GM21360 (cell line): ENCODE data around the gene SOX3.

Source experiments
- ATAC-seq: cut with Tn5 transposase; IDR thresholded peaks from one replicate; pipeline ENCODE4 v1.9.1; 2021; ENCODE audit warnings: mild to moderate bottlenecking, moderate library complexity; ENCODE audit not compliant: unreplicated experiment

Gene SOX3

DNA sequence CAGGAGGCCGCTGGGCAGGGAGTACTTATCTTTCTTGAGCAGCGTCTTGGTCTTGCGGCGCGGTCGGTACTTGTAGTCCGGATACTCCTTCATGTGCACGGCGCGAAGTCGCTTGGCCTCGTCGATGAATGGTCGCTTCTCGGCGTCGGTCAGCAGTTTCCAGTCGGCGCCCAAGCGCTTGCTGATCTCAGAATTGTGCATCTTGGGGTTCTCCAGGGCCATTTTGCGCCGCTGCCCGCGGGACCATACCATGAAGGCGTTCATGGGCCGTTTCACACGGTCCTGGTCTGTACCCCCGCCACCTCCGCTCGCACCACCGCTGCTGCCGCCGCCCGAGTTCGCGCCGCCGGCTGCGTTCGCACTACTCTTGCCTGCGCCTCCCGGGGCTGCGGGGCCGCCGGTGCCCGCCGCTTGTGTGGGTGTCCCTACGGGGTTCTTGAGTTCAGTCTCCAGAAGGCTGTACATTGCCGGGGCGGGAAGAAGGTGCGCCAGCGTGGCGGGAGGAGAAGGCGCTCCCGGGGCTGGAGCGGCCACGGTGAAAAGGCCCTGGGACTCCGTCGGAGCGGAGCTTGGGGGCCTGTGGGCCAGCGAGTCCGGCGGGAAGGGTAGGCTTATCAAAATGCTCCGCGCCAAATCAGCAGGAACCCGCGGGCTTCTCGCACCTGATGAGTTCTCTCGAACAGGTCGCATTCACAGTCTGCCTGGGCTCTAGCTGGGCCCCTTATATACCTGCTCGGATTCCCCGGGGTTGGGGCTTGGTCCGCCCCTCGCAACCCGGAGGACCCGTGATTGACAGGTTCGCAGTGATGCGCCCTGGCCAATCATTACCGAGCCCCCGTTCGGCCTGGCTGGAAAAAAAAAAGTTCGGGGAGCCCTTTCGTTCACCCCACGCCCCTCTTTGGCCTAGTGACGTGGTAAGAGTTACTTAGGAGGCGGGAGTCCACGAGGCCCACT is at the start of gene SOX3:
Gene SOX3, minus strand, starts transcription at position 699 of the 954 bp plus-strand sequence. Its CDS starts 9 bp downstream, at position 690.
- no peak for ATAC-seq

GRCh38 chrX:140548985-140549384 is 44.1 kb upstream of the SOX3 start:
- ATAC-seq, result no peak

DNA sequence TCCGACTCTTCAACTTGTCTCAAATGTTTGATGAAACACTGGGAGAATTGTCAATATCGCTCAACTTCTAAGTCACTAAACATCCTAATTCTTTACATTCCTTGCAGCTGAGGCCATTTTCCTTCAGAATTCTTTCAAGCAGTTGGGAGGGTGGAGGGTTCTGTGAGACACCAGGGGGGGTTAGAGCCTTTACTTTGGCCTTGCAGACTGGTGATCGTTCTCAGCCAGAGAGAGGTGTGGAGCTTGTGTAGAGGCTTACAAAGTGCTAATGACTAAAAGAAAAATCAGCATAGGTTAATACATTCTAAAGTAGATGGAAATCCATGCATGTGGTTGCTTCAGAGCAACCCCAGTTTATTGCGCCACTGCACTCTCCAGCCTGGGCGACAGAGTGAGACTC is 21.3 kb upstream of the SOX3 start:
- ATAC-seq, result no peak

- no peak for ATAC-seq
Measured at GRCh38 chrX:140525448-140525847, 20.6 kb upstream of the SOX3 start.

- ATAC-seq, result no peak
Measured at GRCh38 chrX:140524556-140524955, 19.7 kb upstream of the SOX3 start.

- no peak for ATAC-seq
Measured at GRCh38 chrX:140521393-140521792, 16.5 kb upstream of the SOX3 start.

DNA sequence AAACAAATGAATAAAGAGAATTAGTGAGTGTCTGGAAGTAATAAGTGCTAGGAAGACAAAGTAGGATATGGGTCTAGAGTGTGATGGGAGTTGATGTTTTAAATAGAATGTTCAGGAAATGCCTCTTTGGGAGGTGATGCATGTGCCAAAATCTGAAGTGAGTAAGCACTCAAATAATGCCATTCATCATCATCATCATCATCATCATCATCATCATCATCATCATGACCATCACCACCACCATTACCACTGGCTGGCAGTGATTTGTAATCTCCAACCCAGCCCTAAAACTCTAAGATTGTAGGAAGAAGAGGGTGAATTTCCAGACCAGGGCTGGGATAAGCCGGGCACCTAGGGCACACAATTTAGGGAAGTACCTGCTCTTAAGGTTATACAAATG is 9.7 kb upstream of the SOX3 start:
- no peak for ATAC-seq

DNA sequence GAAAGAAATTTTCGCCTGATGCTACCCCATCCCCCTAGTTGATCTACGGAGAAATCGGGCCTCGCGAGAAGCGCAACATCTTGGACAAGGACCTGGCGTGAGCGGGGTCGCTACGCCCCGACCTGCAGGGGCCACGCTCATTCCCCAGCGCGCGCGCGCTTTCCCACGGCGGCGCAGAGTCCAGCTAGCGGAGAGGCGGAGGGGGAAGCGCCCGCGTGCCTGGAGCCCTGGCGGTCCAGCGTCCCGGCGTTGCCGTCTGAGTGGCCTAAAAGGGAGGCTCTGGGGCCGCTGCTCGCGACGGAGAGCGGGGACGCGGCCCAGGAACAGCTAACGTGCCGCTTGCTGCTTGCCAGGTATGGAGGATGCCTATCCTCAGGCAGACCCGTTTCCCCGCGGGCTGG is 6.0 kb upstream of the SOX3 start:
- no peak for ATAC-seq

GRCh38 chrX:140510306-140510676 is 5.4 kb upstream of the SOX3 start:
- ATAC-seq, result no peak

- ATAC-seq, result no peak
Measured at GRCh38 chrX:140509468-140510305, 4.8 kb upstream of the SOX3 start.

- no peak for ATAC-seq
Measured at GRCh38 chrX:140508958-140509357, 4.1 kb upstream of the SOX3 start.

DNA sequence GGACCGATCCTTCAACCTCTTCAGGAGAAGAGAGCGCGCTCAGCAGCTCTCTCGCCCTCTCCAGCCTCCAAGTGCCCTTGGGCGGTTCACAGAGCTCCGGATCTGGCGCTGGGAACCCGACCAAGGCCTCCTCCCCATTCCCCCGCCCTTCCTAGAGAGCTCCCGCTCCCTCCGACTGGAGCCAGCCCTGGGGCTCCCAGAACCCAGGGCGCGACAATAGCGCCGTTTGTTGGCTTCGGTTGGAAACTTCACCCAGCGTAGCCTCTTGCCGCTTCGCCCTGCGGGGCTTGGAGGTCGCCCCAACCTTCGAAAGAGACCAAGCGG is 3.1 kb upstream of the SOX3 start:
- no peak for ATAC-seq

DNA sequence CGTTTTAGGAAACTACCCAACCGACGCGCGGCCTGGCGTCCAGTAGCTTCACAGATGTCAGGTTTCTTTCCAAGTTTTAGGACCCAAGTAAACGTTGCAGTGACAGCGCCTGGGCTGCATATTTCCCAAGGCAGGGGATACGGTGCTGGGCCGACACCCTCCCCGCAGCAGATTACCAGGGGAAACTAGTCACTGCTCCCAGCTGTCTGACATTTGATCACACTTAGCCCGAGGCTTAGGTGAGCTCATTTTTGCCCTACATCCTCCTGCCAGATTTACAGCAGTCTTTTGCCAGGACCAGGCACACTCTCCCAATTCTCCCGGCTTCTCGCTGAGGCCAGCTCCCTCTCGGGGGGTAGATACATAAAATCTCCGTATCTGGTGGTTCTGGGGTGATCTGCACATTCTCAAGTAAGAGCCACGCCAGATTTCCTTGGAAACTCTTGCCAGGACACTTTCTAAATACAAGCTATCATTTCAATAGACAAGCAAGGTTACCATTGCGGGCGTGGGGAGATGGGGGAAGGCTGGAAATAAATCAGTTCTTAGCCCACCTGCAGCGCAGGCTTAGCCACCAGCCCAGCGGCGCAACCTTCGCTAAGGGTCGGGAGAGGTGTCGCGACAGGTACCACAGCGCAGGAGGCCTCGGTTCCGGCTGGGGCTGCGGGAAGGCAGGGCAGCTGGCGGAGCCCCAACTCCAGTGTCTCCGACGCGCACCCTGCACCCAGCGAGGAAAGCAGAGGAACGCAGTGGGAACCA is 2.5 kb upstream of the SOX3 start:
- ATAC-seq, result no peak

DNA sequence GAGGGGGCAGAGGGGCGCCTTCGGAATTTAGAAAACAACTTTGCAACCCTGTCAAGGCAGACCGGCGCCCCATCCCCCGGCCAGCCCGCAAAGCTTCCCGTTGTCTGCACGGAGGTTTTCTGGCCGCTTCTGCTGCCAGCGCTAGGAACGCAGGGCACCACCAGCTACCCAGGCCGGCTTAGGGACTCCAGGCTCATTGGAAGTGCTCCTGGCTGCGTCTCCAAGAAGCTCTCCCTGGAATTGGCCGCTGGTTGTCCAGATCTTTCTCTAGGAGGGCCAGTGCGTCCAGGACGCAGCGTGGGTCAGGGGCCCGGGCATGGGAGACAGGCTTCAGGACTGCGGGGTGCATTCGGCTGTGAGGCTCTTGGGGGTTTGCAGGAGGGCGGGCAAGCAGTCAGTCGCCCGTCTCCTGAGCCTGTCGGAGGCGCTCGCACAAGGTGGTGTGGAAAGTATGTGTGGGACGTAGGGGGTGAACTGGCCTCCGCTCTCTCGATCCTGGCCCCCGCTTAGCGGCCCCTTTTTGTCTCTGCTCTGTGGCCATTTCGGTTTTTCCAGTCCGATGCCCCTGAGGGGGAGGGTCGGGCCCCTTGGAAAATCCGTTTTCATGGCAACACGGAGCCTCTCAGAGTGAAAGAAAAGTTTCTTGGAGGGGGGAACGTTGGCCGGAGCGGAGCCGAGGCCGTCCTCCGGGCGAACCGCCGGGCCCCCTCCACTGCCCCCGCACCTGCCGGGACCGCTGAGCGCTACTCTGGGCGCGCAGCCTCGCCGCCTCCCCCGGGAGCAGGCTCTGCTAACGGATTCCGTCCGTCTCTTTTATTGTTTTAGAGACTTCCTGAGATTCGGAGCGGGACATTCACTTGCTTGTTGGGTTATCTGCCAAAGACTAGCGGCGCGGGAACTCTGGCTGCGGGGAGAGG is 810 bp upstream of the SOX3 start:
- no peak for ATAC-seq

DNA sequence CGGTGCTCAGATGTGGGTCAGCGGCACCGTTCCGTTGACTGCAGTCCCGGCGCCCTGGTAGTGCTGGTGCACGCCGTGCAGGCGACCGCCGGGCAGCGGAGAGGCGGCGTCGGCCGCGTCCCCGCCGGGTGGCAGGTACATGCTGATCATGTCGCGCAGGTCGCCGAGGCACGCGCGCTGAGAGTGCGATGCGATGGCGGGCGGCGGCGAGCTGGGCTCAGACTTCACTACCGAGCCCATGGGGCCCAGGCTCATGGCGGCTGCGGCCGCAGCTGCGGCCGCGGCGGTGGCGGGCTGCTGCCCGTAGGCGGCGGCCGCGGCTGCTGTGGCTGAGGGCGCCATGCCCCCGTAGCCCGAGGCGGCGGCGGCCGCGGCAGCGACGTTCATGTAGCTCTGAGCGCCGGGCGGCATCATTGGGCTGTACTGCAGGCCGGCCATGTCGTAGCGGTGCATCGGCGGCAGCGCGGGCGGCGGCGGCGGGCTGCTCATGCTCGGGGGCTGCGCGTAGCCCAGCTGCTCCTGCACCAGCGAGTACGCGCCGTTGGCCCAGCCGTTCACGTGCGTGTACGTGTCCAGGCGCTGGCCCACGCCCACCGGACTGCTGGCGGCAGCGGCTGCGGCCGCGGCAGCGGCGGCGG is 1.0 kb downstream of the SOX3 start:
- ATAC-seq, result no peak

GRCh38 chrX:140503238-140503601 is 1.6 kb downstream of the SOX3 start:
- ATAC-seq, result no peak

DNA sequence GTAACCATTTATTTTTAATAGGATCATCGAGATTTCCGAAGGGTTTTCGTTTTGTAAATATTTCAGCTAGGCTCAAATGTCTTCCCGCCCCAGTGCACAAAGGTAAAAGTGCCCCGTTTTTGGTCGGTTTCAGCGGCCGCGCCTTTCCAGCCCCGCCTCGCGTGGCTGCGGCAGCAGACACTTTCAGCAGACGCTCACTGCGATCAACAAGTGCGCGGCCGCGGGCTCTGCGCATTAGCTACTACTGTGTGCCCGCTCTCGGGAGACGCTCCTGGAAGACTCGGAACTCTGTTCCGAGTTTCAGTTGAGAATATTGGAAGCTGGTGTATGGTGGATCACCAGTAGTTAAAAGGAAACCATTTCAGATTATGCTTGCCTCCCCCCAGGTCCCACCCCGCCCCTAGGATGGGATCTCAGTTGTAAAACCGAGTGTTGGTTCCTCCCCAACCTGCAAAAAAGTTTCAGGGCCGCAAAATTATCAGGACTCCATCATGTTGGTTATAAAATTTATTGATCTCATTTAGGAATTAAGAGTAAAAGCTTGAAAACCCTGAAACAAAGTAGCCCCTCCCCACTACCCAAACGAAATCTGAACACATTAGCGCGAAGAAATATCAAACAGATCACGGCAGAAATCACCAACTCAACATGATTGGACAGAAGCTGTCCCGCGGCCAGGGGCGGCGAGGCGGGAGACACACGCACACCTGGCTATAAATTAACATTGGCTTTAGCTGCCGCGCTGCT is 2.2 kb downstream of the SOX3 start:
- no peak for ATAC-seq

GRCh38 chrX:140501940-140502468 is 2.9 kb downstream of the SOX3 start:
- ATAC-seq, result no peak

GRCh38 chrX:140501321-140501720 is 3.5 kb downstream of the SOX3 start:
- ATAC-seq, result no peak
